ENCODE data around the gene RNF157. TPM values are rescaled to one million over a fixed set of nuclear protein-coding genes. Genes with fewer than 3 reads are reported as not detected.
A peak's percentile ranks its signal among the peaks of the same experiment; 100 is the strongest.

The RNF157 gene
- total and polyA plus RNA-seq, 9 of the 15 experiments (the other 6 are each of a cell fraction or from before 2014, with no cell fraction given), result 8.1 to 31.7 (median 20.8) TPM

GRCh38 chr17:76246080-76247066 is 6.1 kb upstream of the RNF157 start (continued):
- TF ChIP-seq ZNF507 (tag; conservative IDR thresholded peaks at IDR 0.05) (no peak), CBFA2T2 (conservative IDR thresholded peaks at IDR 0.05) (0 out of 2 replicates have a peak, but pooled peaks have one; percentile 10), THRA (IDR thresholded peaks at IDR 0.05) (no peak), ZNF668 (CRISPR knock-in tag; IDR thresholded peaks at IDR 0.05) (no peak), SUPT5H (IDR thresholded peaks at IDR 0.05) (no peak), BHLHE40 (IDR thresholded peaks at IDR 0.05; ENCODE audit: low read length) (peak; percentile 72), ARID3A (IDR thresholded peaks at IDR 0.05; ENCODE audit: borderline replicate concordance, low read depth, low read length) (no peak), PPARD (CRISPR knock-in tag; IDR thresholded peaks at IDR 0.05) (no peak), MTF1 (CRISPR knock-in tag; IDR thresholded peaks at IDR 0.05; ENCODE audit: borderline replicate concordance) (no peak), MGA (IDR thresholded peaks at IDR 0.05) (peak; percentile 66)
